ENCODE measurements around the gene XYLB.

Gene XYLB

DNA sequence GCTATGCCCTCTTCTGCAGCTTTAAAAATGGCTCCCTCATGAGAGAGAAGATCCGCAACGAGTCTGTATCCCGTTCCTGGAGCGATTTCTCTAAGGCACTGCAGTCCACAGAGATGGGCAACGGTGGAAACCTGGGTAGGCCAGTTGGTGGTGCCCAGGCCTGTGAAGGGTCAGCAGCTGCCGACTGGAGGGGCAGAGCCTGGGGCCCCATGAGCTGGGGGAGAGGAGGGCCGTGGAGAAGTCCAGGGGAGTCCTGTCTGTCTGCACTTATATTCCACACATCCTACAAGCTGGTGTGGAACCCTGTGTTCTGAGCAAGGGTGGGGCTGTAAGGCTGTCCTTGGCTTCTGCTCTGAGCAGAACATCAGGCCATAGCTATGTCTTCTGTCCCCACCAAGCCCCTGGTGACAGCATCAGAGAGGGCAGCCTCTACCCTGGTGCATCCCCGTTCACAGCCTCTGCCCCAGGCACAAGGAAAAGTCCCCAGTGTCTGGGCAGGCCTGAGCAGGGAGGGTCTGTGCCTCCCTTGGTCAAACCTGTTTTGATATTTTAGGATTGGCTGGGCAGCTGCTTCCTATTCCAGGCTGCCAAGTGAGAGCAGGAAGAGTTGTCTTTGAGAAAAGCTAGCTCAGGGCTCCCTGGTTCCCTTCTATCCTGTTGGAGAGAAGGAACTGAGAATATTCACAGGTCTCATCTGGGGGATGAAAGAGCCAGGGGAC is 29.7 kb downstream of the XYLB start:
- TF ChIP-seq EZH2 (IDR thresholded peaks at IDR 0.05; ENCODE audit: borderline replicate concordance, low read depth, low read length, severe bottlenecking) = no peak
- H3K27me3 ChIP-seq (ENCODE audit: insufficient read depth, low read length, poor library complexity) = no peaks in the 10 kb centered on the region
- no peak for DNase-seq
- H3K4me2 ChIP-seq (ENCODE audit: insufficient read depth, low read length) = no peak overlapping the region
- H3K36me3 ChIP-seq (ENCODE audit: insufficient read depth, low read length) = peaks cover 86% of the 10 kb centered on the region
- H3K9me3 ChIP-seq (ENCODE audit: insufficient read depth, low read length, severe bottlenecking) = no peaks in the 10 kb centered on the region
- no peak for ATAC-seq (ENCODE audit: insufficient read depth, low read depth)
- H3K4me3 ChIP-seq (ENCODE audit: low read depth in 1 of 2, low read length in 2 of 2) = no peak overlapping the region
- H3K9ac ChIP-seq (ENCODE audit: low read depth, low read length) = no peak overlapping the region
- H2AFZ ChIP-seq (ENCODE audit: low read depth, low read length) = no peak overlapping the region
- no peak overlapping the region for H3K27ac ChIP-seq (ENCODE audit: low read length)
- no peaks in the 10 kb centered on the region for H4K20me1 ChIP-seq (ENCODE audit: insufficient read depth, low read length)
- H3K79me2 ChIP-seq (ENCODE audit: insufficient read depth, low read length) = no peaks in the 10 kb centered on the region
- H3K4me1 ChIP-seq (ENCODE audit: insufficient read depth, low read length) = no peaks in the 10 kb centered on the region

DNA sequence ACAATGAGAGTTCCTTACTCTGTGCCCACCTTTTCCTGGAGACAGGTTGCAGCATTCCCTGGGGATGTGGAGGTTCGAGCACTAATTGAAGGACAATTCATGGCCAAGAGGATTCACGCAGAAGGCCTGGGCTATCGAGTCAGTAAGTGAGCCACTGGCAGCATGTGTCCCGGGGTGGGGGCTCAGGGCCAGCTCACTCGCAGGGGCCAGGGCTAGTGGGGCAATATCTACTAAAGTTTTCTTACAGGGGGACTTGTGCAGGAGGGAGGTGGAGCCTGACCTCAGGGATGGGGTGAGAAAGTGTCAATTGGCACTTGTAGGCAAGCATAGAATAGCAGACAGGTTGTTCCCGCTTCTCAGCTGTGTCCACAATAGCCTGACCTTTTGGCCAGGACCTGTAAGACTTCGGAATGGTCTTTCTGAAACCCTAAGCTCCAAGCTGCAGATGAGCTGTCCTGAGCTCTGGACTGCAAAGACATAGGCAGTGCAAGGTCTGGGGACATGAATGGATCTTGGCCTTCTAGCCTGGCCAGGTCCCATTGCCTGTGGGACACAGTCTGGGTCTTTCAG is 32.7 kb downstream of the XYLB start:
- H3K27me3 ChIP-seq (ENCODE audit: insufficient read depth, low read length, poor library complexity) = no peaks in the 10 kb centered on the region
- H4K20me1 ChIP-seq (ENCODE audit: insufficient read depth, low read length) = no peaks in the 10 kb centered on the region
- no peak overlapping the region for H3K4me3 ChIP-seq (ENCODE audit: low read depth in 1 of 2, low read length in 2 of 2)
- H3K9me3 ChIP-seq (ENCODE audit: insufficient read depth, low read length, severe bottlenecking) = no peaks in the 10 kb centered on the region
- DNase-seq (no peak), ATAC-seq (ENCODE audit: insufficient read depth, low read depth) (no peak)
- no peak overlapping the region for H2AFZ ChIP-seq (ENCODE audit: low read depth, low read length)
- H3K79me2 ChIP-seq (ENCODE audit: insufficient read depth, low read length) = no peaks in the 10 kb centered on the region
- no peak overlapping the region for H3K27ac ChIP-seq (ENCODE audit: low read length)
- no peak for TF ChIP-seq EZH2 (IDR thresholded peaks at IDR 0.05; ENCODE audit: borderline replicate concordance, low read depth, low read length, severe bottlenecking)
- TF ChIP-seq, protein P1, sequence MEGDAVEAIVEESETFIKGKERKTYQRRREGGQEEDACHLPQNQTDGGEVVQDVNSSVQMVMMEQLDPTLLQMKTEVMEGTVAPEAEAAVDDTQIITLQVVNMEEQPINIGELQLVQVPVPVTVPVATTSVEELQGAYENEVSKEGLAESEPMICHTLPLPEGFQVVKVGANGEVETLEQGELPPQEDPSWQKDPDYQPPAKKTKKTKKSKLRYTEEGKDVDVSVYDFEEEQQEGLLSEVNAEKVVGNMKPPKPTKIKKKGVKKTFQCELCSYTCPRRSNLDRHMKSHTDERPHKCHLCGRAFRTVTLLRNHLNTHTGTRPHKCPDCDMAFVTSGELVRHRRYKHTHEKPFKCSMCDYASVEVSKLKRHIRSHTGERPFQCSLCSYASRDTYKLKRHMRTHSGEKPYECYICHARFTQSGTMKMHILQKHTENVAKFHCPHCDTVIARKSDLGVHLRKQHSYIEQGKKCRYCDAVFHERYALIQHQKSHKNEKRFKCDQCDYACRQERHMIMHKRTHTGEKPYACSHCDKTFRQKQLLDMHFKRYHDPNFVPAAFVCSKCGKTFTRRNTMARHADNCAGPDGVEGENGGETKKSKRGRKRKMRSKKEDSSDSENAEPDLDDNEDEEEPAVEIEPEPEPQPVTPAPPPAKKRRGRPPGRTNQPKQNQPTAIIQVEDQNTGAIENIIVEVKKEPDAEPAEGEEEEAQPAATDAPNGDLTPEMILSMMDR (IDR thresholded peaks at IDR 0.05; ENCODE audit: borderline replicate concordance, extremely low read depth, low read length, poor library complexity, severe bottlenecking) = no peak
- H3K4me2 ChIP-seq (ENCODE audit: insufficient read depth, low read length) = no peak overlapping the region
- peaks cover 70% of the 10 kb centered on the region for H3K36me3 ChIP-seq (ENCODE audit: insufficient read depth, low read length)
- H3K4me1 ChIP-seq (ENCODE audit: insufficient read depth, low read length) = no peaks in the 10 kb centered on the region
- no peak overlapping the region for H3K9ac ChIP-seq (ENCODE audit: low read depth, low read length)

DNA sequence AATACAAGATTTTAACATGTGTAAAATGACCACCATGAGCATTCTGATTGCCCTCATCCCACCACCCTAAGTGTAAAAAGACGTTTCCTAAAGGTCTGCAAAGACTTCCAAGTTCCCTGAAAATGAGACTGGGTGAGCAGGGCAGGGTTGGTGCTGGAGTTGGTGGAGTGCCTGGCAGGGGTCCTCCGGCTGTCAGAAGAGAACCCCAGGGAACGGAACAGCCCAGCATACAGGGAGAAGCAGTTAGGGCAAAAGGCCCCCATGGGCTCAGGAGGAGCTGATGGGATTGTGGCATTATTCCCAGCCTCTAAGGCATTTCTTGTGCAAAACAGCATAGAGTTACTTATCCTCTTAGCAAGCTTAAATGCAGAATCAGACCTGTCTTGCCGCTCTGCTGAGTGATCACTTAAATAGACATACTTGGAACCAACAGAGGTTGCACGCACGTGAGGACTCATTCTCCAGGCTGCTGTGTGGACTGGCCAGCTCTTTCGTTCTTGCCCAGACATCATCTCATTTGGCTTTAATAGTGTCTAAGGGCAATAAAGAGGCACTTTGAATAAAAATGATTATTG is 36.0 kb downstream of the XYLB start:
- Histone ChIP-seq H3K36me3 (ENCODE audit: insufficient read depth, low read length) (peaks cover 56% of the 10 kb centered on the region), H3K4me3 (ENCODE audit: low read depth in 1 of 2, low read length in 2 of 2) (no peak overlapping the region), H3K79me2 (ENCODE audit: insufficient read depth, low read length) (no peaks in the 10 kb centered on the region), H3K27me3 (ENCODE audit: insufficient read depth, low read length, poor library complexity) (no peaks in the 10 kb centered on the region), H3K4me2 (ENCODE audit: insufficient read depth, low read length) (no peak overlapping the region), H2AFZ (ENCODE audit: low read depth, low read length) (no peak overlapping the region), H4K20me1 (ENCODE audit: insufficient read depth, low read length) (no peaks in the 10 kb centered on the region), H3K9me3 (ENCODE audit: insufficient read depth, low read length, severe bottlenecking) (peaks cover 12% of the 10 kb centered on the region), H3K27ac (ENCODE audit: low read length) (no peak overlapping the region), H3K9ac (ENCODE audit: low read depth, low read length) (no peak overlapping the region), H3K4me1 (ENCODE audit: insufficient read depth, low read length) (no peaks in the 10 kb centered on the region)
- ATAC-seq (ENCODE audit: insufficient read depth, low read depth) = no peak
- DNase-seq = no peak
- TF ChIP-seq, protein P1 (IDR thresholded peaks at IDR 0.05; ENCODE audit: borderline replicate concordance, extremely low read depth, low read length, poor library complexity, severe bottlenecking) = no peak
- no peak for TF ChIP-seq EZH2 (IDR thresholded peaks at IDR 0.05; ENCODE audit: borderline replicate concordance, low read depth, low read length, severe bottlenecking)

DNA sequence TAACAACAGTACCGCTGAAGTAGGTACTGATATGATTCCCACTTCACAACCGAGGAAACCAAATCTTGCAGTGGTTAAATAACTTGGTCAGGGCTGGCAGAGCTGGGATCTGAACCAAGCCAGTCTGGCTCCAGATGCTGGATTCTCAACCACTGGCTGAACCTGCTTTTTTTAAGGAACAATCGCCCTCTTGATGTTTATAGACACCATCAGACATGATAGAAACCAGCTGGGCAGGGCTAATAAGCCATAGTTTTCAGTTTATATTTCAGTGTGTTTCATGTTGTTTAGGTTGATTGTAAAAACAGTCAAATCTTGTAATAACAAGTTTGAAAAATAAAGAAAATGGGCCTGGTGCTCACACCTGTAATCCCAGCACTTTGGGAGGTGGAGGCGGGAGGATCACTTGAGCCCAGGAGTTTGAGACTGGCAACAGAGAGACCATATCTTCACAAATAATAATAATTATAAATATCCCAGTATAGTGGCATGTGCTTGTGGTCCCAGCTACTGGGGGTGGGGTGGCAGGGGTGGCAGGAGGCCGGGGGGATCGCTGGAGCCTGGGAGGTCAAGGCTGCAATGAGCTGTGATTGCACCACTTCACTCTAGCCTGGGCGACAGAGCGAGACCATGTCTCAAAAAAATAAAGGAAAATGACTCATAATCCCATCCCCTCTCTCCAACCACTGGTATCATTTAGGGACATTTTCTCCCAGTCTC is 36.7 kb downstream of the XYLB start:
- DNase-seq = no peak
- Histone ChIP-seq H4K20me1 (ENCODE audit: insufficient read depth, low read length) (no peaks in the 10 kb centered on the region), H3K79me2 (ENCODE audit: insufficient read depth, low read length) (no peaks in the 10 kb centered on the region), H3K36me3 (ENCODE audit: insufficient read depth, low read length) (peaks cover 49% of the 10 kb centered on the region), H2AFZ (ENCODE audit: low read depth, low read length) (no peak overlapping the region), H3K9ac (ENCODE audit: low read depth, low read length) (no peak overlapping the region), H3K27ac (ENCODE audit: low read length) (no peak overlapping the region), H3K4me2 (ENCODE audit: insufficient read depth, low read length) (no peak overlapping the region), H3K27me3 (ENCODE audit: insufficient read depth, low read length, poor library complexity) (no peaks in the 10 kb centered on the region), H3K4me1 (ENCODE audit: insufficient read depth, low read length) (no peaks in the 10 kb centered on the region), H3K9me3 (ENCODE audit: insufficient read depth, low read length, severe bottlenecking) (peaks cover 13% of the 10 kb centered on the region), H3K4me3 (ENCODE audit: low read depth in 1 of 2, low read length in 2 of 2) (no peak overlapping the region)
- TF ChIP-seq, protein P1 (IDR thresholded peaks at IDR 0.05; ENCODE audit: borderline replicate concordance, extremely low read depth, low read length, poor library complexity, severe bottlenecking) = no peak
- no peak for TF ChIP-seq EZH2 (IDR thresholded peaks at IDR 0.05; ENCODE audit: borderline replicate concordance, low read depth, low read length, severe bottlenecking)
- ATAC-seq (ENCODE audit: insufficient read depth, low read depth) = no peak

Measured in DND-41 (cell line).